ENCODE data around the gene FOXJ1.
"Not testable (repeated sequence)": the region's sequence is repeated elsewhere in the genome, so short reads cannot be mapped to it uniquely, and the experiment has no call there.

Gene FOXJ1, protein sequence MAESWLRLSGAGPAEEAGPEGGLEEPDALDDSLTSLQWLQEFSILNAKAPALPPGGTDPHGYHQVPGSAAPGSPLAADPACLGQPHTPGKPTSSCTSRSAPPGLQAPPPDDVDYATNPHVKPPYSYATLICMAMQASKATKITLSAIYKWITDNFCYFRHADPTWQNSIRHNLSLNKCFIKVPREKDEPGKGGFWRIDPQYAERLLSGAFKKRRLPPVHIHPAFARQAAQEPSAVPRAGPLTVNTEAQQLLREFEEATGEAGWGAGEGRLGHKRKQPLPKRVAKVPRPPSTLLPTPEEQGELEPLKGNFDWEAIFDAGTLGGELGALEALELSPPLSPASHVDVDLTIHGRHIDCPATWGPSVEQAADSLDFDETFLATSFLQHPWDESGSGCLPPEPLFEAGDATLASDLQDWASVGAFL

DNA sequence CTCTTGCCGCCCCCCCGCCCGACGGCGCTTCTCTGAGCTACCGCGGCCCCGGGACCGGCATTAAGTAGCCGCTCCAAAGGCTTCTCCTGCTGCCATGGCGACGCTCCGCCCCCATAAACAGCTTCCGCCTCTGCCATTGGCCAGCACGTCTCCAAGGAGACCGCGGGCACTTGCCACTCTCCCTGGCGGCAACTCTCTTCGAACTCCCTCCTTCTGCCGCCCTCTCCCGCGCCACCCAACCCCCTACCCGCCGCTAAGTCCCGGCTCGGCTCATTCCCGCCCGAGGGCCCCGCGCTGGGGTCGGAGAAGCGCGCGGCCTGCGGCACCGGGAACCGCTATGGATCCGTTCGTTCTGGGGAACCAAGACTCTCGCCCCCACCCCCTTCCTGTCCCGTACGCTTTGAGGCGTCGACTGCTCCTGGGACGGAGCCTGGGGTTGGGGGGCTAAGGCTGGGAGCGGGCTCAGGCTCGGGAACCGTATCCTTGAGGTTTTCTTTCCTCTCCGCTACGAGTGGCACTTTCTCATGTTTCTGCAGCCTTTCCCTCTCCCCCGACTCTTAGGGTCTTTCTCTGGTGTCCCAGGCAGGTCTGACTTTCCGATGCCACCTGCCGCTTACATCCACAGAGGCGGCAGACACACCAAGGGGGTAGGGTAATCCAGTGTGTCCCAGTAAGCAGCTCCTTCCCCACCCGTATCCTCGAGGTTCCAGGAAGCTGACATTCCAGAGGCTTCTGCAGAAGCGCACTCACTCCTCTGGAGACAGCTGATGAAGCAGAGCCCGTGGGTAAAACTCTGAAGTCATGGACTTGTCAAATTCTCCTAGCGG lies at the start of gene FOXJ1:
FOXJ1 (minus strand) TSS at position 34 of the 827 bp plus-strand sequence. CDS start 850 bp downstream, outside the sequence.
- peak; percentile 84 for DNase-seq

DNA sequence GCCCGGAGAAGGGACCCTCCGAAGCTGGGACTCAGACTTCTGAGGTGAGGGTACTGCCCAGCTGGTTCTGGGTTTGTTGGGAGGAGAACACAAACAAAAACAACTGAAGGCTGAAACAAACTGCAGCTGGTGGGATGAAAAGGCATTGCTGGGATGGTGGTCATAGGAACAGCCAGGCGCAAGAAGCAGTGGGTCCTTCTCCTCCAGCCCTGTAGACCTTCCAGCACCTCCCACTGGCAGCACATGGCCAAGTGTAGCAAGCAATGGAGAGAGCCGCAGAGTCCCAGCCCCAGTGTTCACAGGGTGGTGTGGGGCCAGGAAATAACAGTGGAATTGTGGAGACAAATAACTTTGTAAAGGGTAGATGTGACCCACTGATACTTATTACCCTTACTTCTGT lies 48.7 kb upstream of the FOXJ1 start:
- no peak for DNase-seq

DNA sequence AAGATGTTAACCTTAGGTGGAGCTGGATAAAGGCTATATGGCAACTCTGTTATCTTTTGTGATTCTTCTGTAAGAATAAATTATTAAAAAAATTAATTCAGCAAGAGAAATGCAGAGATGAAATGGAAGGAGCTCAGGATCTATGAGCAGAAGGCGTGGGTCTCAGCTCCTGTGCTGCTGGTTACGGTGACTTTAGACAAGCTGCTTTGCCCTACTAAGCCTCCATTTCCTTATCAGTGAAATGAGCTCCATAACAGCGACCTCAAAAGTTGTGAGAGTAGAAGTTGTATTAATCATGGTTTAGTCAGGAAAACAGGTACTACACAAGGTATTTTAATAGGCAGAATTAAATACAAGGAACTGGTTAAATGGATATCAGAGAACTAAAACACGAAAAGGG lies 48.2 kb upstream of the FOXJ1 start:
- DNase-seq = no peak

DNA sequence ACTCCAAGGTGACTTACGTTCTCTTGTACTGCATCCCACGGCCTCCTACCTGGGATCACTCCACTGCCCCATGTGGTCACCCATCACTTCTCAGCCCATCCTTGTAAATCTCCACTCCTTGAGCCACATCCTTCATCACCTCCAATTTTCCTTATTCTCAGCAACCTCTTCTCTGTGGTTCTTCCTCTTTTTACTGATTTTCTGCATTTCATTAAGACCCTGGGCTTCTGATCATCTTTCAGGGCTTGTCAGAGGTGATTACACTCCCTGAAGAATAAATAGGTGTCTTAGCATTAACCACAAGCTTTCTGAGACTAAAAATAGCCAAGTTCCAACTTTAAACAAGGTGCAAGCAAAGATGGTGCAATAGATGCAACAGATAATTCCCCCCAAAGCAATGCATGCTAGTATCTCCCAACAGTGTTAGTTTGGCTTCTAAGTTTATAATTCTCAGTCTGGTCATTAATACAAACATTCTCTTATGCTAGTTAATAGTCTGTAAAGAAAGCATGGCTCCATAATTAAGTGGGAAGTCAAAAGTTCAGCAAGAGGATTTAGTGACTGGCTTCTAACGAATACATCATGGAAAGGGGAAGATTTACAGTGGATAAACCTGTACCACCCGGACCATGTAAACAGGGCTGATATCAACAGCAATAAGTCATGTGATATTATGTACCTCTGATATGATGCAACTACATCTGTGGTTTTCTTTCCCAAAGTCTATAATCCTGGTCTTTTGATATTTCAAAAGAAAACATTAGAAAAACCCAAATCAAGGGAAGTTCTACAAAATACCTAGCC lies 47.4 kb upstream of the FOXJ1 start:
- no peak for DNase-seq

DNA sequence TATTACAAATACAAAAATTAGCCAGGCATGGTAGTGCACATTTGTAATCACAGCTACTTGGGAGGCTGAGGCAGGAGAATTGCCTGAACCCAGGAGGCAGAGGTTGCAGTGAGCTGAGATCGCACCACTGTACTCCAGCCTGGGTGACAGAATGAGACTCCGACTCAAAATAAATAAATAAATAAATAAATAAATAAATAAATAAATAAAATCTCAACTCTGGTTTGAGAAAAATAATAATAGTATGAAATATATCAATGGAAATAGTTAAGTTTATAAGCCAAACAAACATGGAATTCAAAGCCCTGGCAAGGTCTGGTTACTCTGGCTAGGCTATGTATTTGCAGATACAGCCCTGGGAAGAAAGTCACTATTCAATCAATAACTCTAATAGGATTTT lies 45.7 kb upstream of the FOXJ1 start:
- not testable (repeated sequence) for DNase-seq

DNA sequence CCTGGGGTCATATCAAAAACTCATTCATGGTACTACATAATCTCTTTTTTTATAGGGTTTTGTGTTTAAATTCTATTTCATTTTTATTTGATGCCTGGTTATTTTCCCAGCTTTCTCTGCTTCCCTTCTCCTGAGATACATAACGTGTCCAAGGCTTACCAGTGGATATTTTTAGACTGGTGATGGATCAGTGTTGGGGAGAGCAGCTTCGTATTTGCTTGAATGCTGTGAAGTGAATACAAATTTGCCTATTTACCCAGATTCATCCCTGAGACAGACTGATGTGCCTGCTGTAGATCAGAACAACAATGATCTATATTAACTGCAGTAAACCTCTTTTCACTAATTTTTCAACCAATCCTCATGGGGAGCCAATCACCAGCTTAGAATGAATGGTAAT lies 43.2 kb upstream of the FOXJ1 start:
- no peak for DNase-seq

DNA sequence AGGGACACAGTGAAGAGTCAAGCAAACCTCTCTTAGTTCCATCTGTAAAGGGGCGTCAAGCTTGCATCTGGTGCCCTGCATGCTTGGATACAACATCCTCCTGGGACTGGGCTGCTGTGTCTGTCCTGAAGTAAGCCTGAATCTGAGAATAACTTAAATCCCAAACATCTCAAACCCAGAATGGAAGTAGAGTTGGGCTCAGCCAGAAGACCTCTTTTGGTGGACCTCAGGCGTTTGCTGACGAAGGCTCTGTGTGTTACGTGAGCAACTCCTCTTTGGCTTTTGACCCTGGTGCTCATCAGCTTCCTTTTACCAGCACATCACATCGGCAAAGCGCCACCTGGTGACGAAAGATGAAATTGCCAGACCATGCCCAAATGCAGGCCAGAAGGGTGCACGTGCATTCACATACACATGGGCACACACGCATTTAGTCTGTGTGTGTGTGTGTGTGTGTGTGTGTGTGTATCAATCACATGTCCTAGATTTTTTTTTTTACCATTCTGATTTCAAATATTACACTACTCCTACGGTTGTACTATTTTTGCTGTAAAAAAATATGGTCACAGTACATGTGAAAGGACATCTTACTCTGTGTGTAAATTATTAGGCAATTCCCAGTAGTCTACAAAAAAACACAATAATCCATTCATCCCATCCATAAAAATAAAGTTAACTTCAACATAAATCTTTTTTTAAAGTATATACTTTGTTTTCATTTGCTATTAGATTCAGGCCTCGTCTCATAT lies 41.1 kb upstream of the FOXJ1 start:
- peak; percentile 93 for DNase-seq

DNA sequence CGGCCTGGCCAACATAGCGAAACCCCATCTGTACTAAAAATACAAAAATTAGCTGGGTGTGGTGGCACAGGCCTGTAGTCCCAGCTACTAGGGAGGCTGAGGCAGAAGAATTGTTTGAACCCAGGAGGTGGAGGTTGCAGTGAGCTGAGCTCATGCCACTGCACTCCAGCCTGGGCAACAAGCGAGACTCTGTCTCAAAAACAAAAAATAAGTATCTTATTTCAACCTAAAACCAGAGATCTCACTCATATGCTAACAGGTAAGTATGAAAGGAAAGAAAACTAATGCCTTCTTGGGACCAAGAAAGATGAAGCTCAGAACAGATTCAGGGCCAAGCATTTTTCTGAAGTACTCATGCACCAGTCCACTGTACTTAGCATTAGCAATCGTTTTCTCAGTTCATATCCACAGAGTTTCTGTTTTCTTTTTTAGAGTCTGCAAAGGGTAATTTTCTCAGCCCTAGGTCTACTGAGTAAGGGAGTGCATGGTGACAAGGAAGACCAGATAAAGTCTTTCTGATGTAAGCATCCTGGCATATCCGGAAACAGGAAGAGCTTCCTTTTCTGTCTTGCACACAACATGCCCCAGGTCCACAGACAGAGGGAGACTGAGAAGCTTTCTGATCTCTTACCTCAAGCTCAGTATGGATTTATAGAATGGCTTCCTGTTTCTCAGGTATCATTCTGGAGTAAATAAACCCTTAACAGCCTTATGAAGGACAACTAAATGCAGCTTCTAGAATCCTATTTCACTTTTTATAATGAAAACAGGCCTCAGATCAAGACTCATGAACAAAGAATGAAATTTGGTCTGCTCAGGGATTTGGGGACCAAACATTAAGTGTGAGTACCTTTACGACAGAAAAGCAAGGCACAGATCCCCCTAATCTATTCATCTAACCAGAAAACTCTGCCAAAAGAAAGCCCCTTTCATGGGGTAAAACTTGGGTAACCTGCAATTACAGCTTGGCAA lies 38.7 kb upstream of the FOXJ1 start:
- DNase-seq = no peak

DNA sequence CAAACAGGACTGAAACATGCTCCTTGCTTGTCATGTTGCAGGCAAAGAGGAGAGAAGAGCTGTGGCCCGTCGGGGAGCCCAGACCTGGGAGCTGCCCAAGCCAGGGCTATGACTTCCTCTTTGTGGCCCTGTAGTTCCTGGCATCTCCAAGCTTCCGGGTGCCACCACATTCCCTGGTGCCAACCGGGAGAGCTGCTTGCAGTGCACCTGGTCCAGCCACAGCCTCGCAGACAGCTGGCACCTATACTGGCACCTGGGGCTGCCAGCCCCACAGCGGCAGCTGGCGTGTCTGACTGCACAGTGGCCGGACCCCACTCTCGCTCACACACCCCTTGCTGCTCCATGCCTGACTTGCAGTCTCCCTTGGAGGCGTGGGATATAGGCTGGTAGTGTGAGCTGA lies 37.1 kb upstream of the FOXJ1 start:
- DNase-seq = no peak

DNA sequence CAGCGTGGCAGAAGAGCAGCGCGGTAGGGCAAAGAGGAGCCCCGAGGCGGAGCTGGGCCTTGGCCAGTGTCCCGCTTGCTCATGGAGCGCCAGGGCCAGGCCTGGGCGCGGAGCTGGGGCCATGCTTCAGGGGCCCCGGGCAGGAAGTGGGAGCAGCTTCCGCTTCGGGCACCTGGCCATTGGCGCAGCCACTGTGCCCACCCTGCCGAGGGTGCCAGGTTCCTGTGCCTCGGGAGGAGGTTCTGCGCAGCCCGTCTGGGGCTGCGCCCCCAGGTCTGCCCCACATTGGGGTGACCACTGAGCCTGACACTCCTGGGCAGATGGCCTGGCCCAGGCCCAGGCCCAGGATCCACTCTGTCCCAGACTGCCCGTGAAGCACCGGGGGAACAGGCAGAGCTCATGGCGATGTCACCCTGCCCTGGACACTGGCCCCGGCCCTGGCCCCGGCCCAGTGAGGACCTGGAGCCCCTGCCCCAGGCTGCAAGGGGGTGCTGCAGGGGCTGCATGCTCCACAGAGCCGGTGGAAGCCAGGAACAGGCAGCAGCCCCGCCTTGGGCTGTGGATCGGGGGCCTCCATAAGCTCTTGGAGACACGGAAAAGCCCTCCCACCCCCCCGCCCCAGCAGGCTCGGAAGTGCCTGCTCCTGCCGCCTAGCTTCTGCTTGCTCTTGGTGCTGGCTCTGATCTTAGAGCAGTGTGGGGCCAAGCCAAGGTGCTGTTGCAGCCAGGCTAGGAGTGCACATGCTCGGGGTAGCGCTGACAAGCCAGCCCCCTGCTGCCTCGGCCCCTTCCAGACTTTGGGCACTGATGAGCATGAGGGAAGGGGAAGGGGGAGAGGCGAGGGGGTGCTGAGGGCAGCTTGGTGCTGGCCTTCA lies 35.9 kb upstream of the FOXJ1 start:
- DNase-seq = no peak

DNA sequence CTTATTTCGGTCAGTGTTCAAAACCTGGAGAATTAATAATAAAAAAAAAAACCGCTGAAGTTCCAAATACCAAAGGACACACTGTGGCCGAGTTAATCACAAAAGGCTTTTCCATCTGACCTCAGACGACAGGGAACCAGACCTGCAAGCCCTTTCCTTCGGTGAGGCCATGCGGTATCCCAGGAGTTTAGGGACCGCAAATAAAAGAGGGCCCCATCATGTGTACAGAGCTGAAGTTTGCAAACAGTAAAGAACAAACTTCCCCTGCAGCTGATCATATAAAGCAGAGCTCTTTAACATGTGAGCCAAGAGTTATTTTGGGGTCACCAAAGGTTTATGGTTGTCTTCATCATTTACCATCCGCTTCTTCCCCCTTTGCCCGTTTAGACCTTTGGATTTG lies 33.0 kb upstream of the FOXJ1 start:
- no peak for DNase-seq

DNA sequence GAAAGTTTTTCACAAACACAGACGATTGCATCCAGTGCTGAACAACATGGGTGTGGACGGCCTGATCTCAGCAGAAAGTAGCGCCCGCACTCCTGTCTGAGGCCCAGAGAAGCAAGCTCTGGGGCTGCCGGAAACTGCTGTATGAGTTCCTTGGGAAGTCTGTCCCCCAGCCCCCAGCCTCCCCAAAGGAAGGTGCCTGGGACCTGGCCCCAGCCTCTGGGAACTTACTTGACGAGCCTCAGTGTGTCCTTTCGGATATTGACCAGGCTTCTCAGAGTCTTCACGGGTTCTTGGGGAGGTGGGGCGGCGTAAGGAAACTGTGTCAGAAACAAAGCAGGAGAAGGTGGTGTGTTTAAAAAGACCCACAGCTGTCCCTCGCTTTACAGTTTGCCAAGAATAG lies 32.4 kb upstream of the FOXJ1 start:
- no peak for DNase-seq

DNA sequence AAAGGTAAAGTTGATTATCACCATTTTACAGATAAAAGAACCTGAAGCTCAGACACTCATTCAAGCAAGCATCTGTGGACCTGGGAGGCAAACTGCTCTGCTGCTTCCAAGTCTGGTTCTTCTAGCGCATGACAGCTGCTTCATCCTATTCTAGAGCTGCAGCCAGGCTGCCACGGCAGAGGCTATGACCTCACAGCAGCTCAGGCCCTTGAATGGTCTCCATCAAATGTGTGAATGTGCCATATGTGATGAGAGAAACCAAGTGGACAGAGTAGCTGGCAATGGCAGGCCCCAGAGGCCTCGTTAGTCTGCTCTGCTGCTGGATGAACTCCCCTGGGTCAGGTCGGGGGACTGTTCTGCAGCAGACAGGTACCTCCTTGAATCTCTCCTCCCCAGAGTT lies 30.7 kb upstream of the FOXJ1 start:
- DNase-seq = no peak

DNA sequence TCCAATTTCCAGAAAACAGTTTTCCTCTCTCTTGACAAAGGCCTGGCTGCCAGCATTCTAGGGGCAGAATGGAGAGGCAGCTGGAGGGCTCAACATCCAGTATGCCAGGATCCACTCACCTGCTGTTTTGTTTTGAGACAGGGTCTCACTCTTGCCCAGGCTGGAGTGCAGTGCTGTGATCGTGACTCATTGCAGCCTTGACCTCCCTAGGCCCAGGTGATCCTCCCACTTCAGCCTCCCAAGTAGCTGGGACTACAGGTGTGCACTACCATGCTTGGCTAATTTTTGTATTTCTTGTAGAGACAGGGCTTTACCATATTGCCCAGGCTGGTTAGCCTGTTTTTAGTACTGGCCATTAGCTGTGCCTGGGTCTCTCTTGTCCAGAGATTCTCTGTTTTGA lies 29.1 kb upstream of the FOXJ1 start:
- DNase-seq = no peak

DNA sequence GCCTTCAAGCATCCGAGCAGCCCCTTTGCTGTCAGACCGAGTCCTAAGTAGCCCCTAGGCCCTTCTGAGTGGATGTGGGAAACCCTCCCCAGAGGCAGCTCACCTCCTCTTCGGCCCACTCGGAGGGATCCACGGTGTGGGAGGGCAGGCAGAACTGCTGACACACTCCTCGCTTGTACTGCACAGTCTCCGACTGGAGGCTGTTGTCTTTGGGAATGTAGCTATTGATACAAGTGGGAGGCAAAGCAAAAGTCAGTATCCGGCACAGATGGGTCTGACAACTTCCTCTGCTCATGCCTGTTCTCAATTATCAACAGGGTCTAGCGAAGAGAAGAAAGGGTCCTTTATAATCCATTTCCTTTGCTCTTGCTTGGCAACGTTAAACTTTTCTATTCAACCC lies 25.9 kb upstream of the FOXJ1 start:
- no peak for DNase-seq

DNA sequence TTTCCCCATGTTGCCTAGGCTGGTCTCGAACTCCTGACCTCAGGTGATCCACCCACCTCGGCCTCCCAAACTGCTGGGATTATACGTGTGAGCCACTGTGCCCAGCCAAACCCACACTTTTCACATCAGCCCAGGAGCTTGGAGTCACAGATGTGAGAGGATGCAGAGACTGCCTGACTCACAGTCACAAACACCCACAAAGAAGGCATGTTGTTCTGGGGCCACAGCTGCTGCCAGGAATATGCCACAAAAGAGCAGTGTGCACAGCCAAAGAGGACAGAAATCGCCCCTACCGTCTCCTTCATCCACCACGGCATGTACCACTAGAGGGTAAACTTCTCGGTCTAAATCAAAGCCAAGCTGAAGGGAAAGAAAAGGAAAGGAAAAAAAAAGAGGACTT lies 25.1 kb upstream of the FOXJ1 start:
- DNase-seq = no peak

DNA sequence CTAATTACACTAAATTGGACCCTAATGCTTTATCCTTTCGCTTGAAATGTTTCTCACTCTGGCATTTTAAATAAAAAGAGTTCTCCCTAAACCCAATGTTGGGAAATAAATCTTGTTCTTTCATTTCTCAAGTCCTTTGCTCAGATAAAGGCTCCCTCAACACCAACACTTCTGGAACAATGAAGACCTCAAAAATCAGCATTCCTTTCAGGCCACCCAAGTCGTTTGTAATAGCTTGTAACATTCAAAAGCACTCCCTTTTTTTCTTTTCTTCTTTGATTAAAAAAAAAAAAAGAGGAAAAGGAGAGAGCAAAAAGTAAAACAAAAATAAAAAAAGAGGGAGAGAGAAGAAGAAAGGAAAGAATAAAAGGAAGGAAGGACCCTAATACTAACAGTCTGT lies 23.3 kb upstream of the FOXJ1 start:
- DNase-seq = no peak

DNA sequence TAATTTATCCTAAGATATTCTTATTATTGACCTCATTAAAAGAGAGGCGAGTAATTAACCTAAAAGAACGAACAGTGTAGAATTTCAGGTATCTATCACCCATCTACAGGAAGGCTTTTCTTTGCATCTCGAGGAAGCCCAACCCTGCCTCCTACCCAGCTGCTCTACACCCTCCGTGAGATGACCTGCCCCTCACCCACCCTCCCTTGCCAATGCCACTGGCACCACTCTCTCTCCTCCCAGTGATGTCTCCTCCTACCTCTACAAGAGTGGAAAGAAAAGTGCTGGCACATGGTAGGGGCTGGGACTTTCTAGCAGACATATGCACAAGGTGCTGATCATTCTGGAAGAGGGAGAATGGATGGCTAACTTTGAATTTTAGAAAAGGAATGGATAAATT lies 22.9 kb upstream of the FOXJ1 start:
- DNase-seq = no peak

DNA sequence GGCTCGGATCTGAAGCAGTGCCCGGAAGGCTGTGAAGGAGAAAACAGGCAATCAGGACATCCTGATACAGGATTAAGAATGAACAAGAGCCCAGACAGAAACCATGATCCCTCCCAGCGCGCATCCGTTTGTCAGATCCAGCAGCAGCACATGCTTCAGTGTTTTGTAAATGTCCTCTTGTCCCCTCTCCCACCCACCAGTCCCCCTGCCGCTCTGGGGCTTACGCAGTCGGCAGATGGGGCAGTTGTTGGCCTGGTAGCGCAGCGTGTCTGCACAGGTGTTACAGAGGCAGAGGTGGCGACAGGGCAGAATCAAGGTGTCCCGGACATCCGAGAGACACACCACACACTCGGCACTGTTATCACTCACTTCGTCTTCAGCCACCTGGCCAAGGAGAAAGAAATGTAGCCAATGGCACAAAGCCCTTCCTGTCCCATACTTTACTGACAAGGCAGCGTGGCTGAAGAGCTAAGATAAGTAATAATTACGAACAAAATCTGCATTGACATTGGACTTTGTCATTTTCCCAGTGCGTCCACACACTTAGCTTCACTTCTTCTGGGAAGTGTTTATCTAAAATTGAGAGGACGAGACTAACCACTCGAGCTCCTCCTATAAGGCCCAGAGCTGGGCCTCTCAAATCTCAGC lies 20.7 kb upstream of the FOXJ1 start:
- no peak for DNase-seq
